ENCODE data around the gene COLEC11.
A peak's percentile ranks its signal among the peaks of the same experiment; 100 is the strongest.

Gene COLEC11

GRCh38 chr2:3639015-3639630, 44.2 kb downstream of the COLEC11 start:
- no peak for DNase-seq (ENCODE audit: low spot score)

DNA sequence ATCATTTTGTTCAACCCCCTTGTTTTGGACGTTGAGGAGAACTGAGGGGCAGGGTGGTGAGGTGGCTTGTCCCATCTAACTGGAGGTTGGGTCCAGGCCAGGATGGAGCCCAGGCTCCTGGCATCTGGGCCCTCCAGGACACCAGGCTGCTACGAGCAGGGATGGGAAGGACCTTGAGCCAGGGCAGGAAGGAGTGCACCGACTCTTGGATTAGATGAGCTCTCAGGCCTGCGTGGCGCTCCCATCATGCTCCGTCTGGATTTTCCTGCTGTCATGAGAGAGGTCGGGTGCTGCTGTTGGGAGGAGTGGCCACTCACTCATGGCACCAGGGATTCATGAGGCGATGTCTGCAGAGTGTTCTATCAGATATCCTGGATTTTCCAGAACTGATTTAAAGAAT, 44.7 kb downstream of the COLEC11 start:
- DNase-seq (ENCODE audit: low spot score), result no peak

DNA sequence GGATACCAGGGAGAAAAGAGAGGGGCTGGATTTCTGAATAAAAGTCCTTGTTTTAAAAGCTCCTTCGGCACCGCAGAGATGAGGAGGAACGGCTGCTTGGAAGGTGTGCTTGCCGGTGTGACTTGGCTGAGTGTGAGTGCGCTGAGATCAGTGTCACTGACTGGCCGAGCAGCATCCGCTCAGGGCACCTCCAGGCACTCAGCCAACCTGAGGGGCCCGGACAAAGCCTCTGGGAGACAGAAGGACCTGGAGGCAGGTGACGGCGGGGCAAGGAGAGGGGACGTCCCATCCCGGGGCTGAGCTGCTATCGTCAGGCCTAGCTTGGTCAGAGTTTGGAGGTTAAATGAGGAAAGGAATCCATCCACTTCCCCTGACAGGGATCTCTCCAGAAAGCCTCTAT, 46.3 kb downstream of the COLEC11 start:
- DNase-seq (ENCODE audit: low spot score), result peak; percentile 9

- DNase-seq (ENCODE audit: low spot score), result no peak
These were observed 47.0 kb downstream of the COLEC11 start for GRCh38 chr2:3641841-3642421.

DNA sequence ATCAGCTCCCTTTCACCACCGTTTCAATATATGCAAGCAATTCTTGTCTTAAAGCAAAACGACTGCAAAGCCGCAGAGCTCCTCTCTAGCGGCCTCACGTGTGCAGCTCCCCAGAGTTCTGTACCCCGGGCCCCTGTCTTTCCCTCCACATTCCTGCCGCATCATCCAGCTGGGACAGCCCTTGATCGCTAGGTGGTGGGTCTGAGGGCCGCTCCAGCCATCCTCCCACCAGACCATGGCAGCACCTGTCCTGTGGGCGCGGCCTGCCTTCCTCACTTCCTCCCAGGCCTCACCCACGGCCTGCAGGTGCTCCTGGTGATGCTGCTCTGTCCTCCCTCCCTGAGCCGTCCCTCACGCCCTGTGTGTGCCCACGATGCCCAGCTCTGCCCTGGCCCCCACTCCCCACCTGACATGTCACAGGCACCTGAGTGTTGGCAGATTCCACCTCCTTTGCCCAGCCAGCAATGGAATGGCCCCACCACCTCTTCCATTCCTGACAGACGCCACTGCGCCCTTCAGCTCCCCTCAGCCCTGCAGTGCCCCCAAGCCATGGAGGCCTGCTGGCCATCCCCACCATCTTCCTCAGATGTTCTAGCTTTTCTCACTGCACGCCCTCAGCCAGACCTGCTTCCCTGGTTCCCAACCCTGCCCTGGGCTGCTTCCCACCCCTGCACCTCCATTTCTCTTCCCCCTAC, 47.8 kb downstream of the COLEC11 start:
- peak; percentile 7 for DNase-seq (ENCODE audit: low spot score)

- DNase-seq (ENCODE audit: low spot score), result no peak
These were observed 48.7 kb downstream of the COLEC11 start for GRCh38 chr2:3643371-3644245.

DNA sequence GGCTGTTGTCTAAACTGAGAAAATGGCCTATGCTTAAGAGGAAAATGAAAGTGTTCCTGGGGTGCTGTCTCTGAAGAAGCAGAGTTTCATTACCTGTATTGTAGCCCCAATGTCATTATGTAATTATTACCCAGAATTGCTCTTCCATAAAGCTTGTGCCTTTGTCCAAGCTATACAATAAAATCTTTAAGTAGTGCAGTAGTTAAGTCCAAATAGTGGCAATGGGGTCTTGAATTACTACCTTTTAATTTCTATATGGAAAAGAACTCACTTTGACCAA, 49.3 kb downstream of the COLEC11 start:
- DNase-seq (ENCODE audit: low spot score), result no peak

DNA sequence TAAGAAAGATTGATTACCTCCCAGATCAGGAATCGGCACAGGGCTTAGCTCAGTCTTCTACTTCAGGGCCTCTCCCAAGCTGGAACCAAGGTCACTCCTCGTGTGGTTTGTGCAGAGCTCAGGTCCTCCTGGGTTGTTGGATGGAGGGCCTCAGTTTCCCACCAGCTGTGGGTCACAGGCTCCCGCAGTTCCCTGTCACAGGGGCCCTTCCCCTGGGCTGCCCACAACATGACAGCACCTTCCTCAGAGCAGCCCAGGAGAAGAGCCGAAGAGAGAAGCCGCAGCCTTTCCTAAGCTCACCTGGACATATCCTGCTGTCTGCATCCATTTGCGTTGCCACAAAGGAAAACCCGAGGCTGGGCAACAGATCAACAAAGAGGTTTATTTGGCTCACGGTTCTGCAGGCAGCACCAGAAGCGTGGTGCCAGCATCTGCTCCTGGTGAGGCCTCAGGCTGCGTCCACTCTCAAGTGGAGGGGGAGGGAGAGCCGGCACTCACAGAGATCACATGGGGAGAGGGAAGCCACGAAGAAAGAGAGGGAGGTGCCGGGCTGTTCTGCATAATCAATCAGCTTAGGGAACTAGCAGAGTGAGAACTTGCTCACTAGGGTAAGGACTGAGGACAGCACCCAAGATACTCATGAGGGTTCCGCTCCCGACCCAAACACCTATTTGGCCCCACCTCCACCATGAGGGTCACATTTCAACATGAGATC, 50.1 kb downstream of the COLEC11 start:
- no peak for DNase-seq (ENCODE audit: low spot score)

- DNase-seq (ENCODE audit: low spot score), result no peak
These were observed 51.0 kb downstream of the COLEC11 start for GRCh38 chr2:3645745-3646389.

DNA sequence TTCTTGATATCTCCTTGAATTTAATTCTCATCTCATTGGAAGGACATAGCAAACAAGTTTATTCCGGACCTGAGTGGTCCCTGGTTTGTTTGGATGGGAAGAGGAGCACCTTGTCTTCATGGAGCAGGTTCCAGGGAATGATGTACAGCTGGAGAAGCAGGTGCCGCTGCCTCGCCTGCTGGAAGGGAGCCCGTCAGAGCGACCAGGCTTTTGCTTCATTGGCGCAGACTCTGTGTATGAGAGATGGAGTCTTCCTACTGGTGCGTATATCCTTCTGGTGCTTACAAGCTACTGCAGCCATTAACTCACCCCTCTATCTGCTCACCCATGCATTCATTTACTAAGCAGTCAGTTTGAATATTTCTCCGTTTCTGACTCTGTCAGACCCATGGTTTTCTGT, 51.5 kb downstream of the COLEC11 start:
- no peak for DNase-seq (ENCODE audit: low spot score)

- no peak for DNase-seq (ENCODE audit: low spot score)
These were observed 52.3 kb downstream of the COLEC11 start for GRCh38 chr2:3647246-3647645.

- DNase-seq (ENCODE audit: low spot score), result no peak
These were observed 53.1 kb downstream of the COLEC11 start for GRCh38 chr2:3647831-3648651.

- DNase-seq (ENCODE audit: low spot score), result no peak
These were observed 53.8 kb downstream of the COLEC11 start for GRCh38 chr2:3648652-3649177.

- no peak for DNase-seq (ENCODE audit: low spot score)
These were observed 54.7 kb downstream of the COLEC11 start for GRCh38 chr2:3649581-3649980.

- DNase-seq (ENCODE audit: low spot score), result no peak
These were observed 55.4 kb downstream of the COLEC11 start for GRCh38 chr2:3650140-3650920.

- peak; percentile 49 for DNase-seq (ENCODE audit: low spot score)
These were observed 57.1 kb downstream of the COLEC11 start for GRCh38 chr2:3651691-3652648.

GRCh38 chr2:3652896-3653625, 58.1 kb downstream of the COLEC11 start:
- DNase-seq (ENCODE audit: low spot score), result no peak

DNA sequence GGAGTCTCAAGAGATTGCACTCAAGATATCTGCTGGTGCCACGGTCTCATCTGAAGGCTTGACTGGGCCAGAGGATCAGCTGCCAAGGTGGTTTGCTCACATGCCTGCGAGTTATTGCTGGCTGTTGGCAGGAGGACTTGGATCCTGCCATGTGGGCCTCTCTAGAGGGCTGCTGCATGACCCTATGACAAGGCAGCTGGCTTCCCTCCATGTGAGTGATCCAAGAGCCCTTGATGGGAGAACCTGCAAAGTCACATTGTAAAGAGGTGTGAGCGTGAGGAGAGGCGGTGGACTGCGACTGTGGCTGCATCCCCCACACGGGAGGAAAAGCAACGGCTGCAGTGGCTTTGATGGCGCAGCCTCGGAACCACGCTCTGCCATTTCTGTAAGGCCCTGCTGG, 59.1 kb downstream of the COLEC11 start:
- DNase-seq (ENCODE audit: low spot score), result no peak
